Body of pancreas (tissue), 4 donors: ENCODE data around the gene SRRM5.

Source experiments
- CTCF ChIP-seq, 7 experiments: fragments of 450-650 bp in 4 of 7; fragments of 200-600 bp in 3 of 7; sonication (generic) in 3 of 7; IDR thresholded peaks; one replicate each; pipeline ENCODE4 v1.5.1; 2016 to 2019; ENCODE audit warnings: antibody characterized with exemption in 7 of 7
- POLR2A ChIP-seq, 3 donors: fragments of 450-650 bp; IDR thresholded peaks; one replicate each; pipeline ENCODE4 v1.6.1; 2016; ENCODE audit warnings: antibody characterized with exemption in 3 of 3, mild to moderate bottlenecking in 2 of 3

GRCh38 chr19:43607238-43608205 lies 4.4 kb upstream of the SRRM5 start:
- TF ChIP-seq POLR2A (IDR thresholded peaks at IDR 0.05): no peak
- TF ChIP-seq CTCF (IDR thresholded peaks at IDR 0.05): no peak
